Stimulated activated CD4-positive, alpha-beta T cell treated with anti-CD3 and anti-CD28 coated beads, TNF-alpha, amount 100 ng/mL, for 1 hour (primary cell): ENCODE results near the gene VAV2.

Experiments used
- DNase-seq, 3 donors: peaks; one replicate each; pipeline ENCODE4 v3.0.0-alpha.2; 2020; ENCODE audit warnings: low read depth in 3 of 3, low spot score in 1 of 3

The VAV2 gene

DNA sequence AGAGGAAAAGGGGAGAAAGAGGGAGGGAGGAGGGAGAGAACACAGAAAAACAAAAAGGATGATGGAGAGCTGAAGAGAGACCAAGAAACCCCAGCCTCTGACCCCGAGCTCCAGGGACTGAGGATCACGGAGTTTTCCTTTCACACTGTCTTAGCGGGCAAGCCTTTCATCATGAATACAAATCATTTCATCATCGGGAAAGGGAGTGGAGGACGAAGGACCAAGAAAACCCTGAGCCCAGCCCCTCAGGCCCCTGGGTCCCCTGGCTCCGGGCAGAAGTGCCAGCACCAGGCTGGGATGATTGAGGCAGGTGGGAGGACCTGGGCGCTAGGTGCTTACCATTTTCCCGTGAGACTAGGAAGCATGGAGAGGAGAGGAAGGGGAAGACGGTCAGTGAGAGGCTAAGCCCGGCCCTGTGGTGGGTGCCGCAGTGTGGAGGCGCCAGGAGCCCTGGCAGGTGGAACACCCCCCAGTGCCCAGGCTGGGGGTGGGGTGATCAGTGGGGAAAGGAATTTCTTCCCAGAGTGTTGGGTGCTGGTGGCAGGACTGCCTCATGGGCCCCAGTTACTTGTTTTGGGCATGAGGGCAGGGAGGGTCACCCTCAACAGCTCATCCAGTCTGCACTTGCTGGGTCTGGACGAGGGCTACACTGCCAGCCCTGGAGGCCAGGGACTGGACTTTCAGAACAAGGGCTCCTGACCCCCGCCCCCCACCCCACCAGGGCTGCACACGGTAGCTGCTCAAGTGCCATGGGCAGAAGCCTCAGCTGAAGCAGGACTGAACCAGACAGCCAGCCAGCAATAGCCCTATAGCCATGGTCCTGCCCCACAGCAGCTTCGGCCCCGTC, 205.0 kb downstream of the VAV2 start:
- DNase-seq, result no peak

- no peak for DNase-seq
Observed at GRCh38 chr9:133786371-133786753, 205.8 kb downstream of the VAV2 start.

DNA sequence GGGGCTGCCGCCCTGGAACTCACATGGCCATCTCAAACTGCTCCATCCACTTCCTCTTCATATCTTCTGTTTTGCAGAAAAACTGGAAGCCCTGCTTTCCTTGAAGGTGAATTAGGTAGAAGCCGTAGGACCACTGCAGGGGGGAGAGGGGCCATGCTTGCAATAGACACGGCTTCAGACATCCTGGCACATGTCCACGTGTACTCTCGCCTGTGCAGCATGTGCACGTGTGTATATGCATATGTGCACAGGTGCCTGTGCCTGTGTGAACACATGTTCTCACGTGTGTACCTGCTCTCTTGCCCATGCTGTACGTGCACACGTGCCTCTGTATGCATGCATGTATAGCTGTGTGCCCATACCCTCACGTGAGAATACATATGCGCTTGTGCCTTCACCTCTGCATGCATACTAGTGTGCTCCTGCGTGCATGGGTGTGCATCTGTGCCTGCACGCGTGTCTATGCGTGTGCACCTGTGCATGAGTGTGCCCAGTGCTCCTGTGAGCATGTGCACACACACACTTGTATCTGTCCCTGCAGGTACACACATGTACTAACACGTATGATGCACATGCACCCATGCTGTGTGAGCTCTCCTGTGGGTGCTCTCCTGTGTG, 206.3 kb downstream of the VAV2 start:
- no peak for DNase-seq

- no peak for DNase-seq
Observed at GRCh38 chr9:133784731-133785561, 207.2 kb downstream of the VAV2 start.

DNA sequence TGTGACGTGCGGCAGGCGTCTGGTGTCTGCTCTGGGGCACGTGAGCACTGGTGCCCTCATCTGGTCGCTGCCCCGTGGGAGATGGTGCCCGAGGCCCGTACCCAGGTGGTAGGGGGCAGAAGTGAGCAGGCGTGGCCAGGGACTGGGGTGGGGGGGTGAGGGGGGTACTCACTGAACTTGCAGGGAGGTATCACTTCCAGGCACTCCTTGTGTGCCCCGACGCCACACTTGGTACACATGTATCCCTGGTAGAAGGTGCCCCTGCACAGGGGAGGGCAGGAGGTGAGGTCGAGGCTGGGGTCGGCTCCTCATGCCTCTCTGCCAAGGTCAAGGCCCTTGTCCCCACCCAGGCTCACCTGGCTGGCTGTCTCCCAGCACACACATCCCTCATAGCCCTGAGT, 208.8 kb downstream of the VAV2 start:
- DNase-seq, result no peak

- DNase-seq, result peak; percentile 21 to 45 (median 24)
Observed at GRCh38 chr9:133782157-133783130, 209.7 kb downstream of the VAV2 start.

DNA sequence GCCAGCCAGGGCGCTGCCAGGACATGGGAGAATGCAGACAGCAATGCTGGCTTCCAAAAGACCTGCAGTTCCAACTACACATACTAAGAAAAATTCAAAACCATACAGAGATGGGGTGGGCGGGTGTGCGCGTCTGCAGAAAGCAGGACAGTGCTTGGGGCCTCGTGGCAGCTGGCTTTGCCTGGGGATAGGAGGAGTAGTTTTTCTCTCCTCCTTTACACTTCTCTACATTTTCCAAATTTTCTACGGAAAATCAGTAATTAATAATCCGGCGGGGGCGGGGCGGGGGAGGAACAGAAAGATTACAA, 210.3 kb downstream of the VAV2 start:
- no peak for DNase-seq

GRCh38 chr9:133780962-133781827, 210.9 kb downstream of the VAV2 start:
- DNase-seq, result no peak

DNA sequence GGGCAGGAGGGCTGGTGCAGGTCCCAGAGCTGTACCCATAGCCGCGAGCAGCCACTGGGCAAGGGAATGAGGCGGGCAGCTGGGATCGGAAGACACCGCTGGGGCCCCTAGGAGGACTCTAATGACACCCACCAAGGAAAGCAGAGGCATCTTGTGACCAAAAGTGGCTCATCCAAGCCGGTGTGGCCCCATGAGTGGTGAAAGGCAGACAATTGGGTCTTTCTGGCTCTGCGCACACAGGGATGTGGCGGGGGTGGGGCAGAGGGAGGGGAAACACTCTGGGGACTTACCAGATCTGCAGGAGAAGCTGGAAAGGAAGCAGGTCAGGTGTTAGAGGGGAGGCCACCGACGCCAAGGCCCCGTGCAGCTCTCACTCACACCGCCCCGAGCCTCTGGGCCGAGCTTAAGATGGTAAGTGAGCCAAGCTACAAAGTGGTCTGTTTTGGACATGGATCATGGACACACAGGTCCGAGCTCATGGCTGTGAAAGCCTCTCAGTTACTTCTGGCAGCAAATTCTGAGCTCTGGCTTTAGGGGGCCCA, 211.6 kb downstream of the VAV2 start:
- no peak for DNase-seq

DNA sequence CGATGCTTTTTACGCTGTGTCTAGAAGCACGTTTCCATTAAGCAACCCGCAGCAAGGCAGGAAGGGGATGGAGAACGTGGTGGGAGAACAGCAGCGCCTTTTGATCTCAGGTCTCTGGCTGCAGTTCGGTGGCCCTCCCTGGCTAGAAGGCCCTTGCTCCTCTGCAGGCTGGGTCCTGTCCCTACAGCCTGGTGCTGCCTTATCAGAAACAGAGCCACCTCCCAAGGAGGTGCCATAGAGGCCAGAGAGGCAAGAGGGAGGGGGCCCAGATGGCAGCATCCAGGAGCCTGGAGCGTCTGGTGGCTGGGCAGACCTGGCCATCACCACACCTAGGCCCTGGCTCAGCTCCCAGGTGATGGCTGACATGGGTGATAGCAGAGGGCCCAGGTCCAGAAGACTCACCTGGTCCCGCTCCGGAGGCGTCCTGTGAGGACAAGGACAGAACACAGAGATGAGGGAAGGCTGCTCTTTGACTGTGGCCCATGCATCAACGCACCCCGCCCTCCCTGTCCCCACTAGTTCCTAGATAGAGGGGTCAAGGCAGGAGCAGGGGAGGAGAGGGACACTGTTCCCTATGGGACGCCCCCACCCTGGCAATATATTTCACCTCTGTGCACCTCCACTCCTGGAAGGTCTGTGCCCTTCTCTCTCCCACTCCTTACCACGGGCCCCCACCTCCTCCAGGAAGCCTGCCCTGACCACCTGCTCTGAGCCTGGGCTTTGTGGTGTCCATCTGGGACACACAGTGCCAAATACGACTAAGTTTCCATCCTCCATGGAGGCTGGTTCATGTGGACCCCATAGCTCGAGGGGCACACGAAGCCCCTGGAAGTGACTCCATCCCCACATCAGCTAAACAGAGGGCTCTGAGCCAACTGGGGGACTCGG, 212.4 kb downstream of the VAV2 start:
- no peak for DNase-seq

DNA sequence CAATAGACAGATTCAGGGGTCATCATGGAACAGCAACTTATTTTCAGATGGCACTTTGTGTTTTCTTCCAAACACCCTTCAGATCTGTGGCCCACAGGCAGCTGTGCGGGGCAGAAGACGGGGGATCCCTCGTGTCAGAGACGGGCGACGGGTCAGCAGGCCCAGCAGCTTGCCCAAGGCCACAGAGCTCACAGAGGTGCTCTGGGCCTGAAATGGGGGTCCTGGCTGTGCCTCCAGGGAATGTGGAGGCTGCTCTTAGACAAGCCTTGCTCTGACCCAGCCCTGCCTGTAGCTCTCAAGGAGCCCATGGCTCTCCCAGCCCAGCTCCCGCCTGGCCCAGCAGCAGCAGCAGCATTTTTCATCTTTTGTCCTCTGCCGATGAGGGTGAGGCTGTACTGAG, 213.0 kb downstream of the VAV2 start:
- no peak for DNase-seq

GRCh38 chr9:133778336-133779013, 213.6 kb downstream of the VAV2 start:
- DNase-seq, result no peak

DNA sequence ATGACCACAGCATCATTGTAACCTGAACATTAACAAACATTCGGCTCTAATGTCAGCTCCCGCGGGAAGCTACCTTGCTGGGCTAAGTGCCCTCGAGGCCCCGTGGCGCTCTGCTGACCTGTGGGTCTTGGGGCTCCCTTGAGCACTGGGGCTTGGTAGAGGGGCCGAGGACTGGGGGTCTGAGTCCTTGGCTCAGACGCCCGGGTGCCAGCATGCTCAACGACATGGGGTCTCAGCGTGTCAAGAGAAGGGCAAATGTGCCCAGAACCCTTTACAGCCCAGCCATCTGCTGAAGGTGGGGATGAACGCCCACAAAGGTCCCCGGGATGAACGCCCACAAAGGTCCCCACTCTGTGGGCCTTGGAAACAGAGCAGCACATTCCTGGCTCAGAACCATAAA, 214.3 kb downstream of the VAV2 start:
- no peak for DNase-seq

GRCh38 chr9:133777068-133777791, 214.9 kb downstream of the VAV2 start:
- DNase-seq, result no peak

DNA sequence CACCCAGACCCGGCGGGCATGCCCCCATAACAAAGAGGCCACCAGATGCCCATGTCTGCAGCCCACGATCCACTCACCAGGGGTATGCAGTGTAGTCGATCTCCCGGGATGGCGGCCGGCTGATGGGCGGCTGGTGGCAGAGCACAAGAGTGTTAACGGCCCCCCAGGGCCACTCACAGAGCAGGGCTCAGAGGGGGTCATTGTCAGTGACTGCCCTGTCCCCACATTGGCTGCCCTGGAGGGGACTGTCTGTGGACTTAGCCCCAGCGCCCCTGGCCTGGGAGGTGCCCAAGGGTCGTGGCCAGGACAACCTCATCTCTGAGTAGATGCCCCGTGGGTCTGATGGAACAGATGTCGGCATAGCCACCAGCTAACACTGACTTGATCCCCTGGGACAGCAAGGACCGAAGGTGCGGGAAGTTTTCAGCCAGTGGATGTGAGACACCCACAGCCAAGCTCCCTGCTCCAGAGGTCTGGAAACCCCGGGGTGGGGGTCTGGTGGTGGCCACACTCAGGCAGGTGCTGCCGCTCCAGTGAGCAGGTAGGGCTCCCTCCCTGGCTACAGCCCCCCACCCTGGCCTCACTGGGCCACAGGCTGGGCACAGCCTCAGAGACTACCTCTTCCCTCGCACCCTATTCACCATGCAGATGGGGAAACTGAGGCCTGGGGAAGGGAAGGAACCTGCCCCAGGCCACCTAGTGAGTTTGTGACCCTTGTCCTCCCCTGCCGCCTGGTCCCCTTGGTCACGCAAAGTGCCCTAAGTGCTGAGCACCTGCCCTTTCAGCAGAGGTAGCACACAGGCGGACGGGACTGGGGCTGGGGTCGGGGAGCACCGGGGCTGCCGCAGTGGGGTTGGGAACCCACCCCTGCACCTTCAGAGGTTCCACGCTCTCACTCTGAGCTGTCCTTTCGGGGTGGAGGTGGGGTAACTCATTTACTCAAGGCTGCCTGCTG, 215.9 kb downstream of the VAV2 start:
- DNase-seq, result no peak

DNA sequence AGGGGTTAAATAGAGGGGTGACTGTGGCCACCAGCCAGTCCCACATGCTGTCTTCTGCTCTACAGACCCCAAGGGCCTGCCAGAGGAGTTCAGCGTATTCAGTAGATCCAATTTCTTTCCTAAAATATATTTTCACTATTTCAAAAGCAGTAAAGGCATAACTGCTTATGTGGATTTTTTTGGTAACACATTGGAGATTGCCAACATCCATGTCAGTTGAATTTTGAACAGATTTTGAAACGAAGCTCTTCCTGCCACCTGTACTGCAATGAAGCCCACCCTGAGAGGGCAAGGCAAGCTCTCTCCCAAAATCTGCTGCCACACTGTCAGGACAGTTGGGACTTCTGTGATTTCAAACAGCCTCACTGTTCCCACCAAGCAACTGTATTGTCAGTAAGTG, 216.8 kb downstream of the VAV2 start:
- no peak for DNase-seq
